PC-3 (cell line): ENCODE results near the gene MRAS.

Experiments used
- CTCF ChIP-seq: fragments of 300-600 bp; sonication (generic); conservative IDR thresholded peaks from 2 replicates; pipeline ENCODE4 v1.5.1; 2017; ENCODE audit warnings: antibody characterized with exemption, low read depth, mild to moderate bottlenecking, low read length
- EZH2 ChIP-seq: fragments of 300-600 bp; sonication (generic); IDR thresholded peaks from one replicate; pipeline ENCODE4 v1.6.1; 2017; ENCODE audit warnings: antibody characterized with exemption, mild to moderate bottlenecking, low read length; ENCODE audit not compliant: unreplicated experiment
- EZH2phosphoT487 ChIP-seq: fragments of 300-600 bp; sonication (generic); IDR thresholded peaks from 2 replicates; pipeline ENCODE4 v1.6.1; 2018; ENCODE audit warnings: mild to moderate bottlenecking, antibody characterized with exemption, low read length, borderline replicate concordance

- no peak for TF ChIP-seq CTCF
- no peak for TF ChIP-seq EZH2
- TF ChIP-seq EZH2phosphoT487, result no peak
Measured at GRCh38 chr3:138437281-138437680, 88.9 kb downstream of the MRAS start.
